CD4-positive, alpha-beta T cell (primary cell): Measurements from ENCODE around the gene DZIP1. TPM values are rescaled to one million over a fixed set of nuclear protein-coding genes. Genes with fewer than 3 reads are reported as not detected.

Experiments used
- ATAC-seq: fragments of 200-7000 bp; cut with Tn5 transposase; one replicate; pipeline ENCODE4 v1.10.0; 2022; ENCODE audit warnings: mild to moderate bottlenecking; ENCODE audit not compliant: poor library complexity
- CTCF ChIA-PET: fragments of 350-600 bp; sonication (Branson Sonifier 250); formaldehyde crosslinking; loops from one replicate; lab custom pipeline; 2021; ENCODE audit warnings: antibody characterized with exemption, inconsistent platforms; lab: Charles Lee
- POLR2A ChIA-PET: fragments of 350-600 bp; sonication (Branson Sonifier 250); formaldehyde crosslinking; loops from one replicate; lab custom pipeline; 2021; ENCODE audit warnings: antibody characterized with exemption, inconsistent platforms; lab: Charles Lee
- DNase-seq, 14 experiments: peaks; one replicate each; pipeline ENCODE4 v3.0.0-alpha.2; 2013 to 2020; ENCODE audit warnings: mixed read lengths in 2 of 14
- H3K27ac ChIP-seq, 2 donors: one replicate each; pipeline versions ENCODE4 v1.5.1 to v1.7.0; 2013; ENCODE audit warnings: low read length in 2 of 2, low read depth in 1 of 2, mild to moderate bottlenecking in 1 of 2
- H3K27me3 ChIP-seq, 2 experiments: 1 replicate in 1 of 2; 2 replicates in 1 of 2; pipeline versions ENCODE4 v1.6.1 to v1.7.0; 2013; ENCODE audit warnings: low read length in 2 of 2, control low read depth in 1 of 2, mild to moderate bottlenecking in 1 of 2, moderate library complexity in 1 of 2; ENCODE audit not compliant: insufficient read depth in 2 of 2, control insufficient read depth in 1 of 2
- H3K36me3 ChIP-seq: one replicate; pipeline ENCODE4 v1.6.1; 2013; ENCODE audit warnings: low read length, control low read depth; ENCODE audit not compliant: insufficient read depth
- H3K4me1 ChIP-seq: one replicate; pipeline ENCODE4 v1.6.1; 2013; ENCODE audit warnings: low read length, control low read depth; ENCODE audit not compliant: insufficient read depth
- H3K4me3 ChIP-seq: one replicate; pipeline ENCODE4 v1.5.1; 2013; ENCODE audit warnings: mild to moderate bottlenecking, low read length, moderate library complexity
- H3K9me3 ChIP-seq, 2 experiments: 1 replicate in 1 of 2; 2 replicates in 1 of 2; pipeline versions ENCODE4 v1.6.1 to v1.7.0; 2013; ENCODE audit warnings: low read length in 2 of 2, mild to moderate bottlenecking in 2 of 2, control low read depth in 1 of 2, moderate library complexity in 1 of 2; ENCODE audit not compliant: control insufficient read depth in 1 of 2, insufficient read depth in 1 of 2
- H3K27ac Mint-ChIP-seq: one replicate; pipeline ENCODE4 v1.8.0; 2020; ENCODE audit warnings: mixed read lengths
- H3K27me3 Mint-ChIP-seq: one replicate; pipeline ENCODE4 v1.8.0; 2021; ENCODE audit warnings: mixed read lengths
- H3K36me3 Mint-ChIP-seq: one replicate; pipeline ENCODE4 v1.8.0; 2021; ENCODE audit warnings: low read depth, mixed read lengths
- H3K4me1 Mint-ChIP-seq: one replicate; pipeline ENCODE4 v1.8.0; 2021; ENCODE audit warnings: low read depth, mixed read lengths
- H3K4me3 Mint-ChIP-seq: one replicate; pipeline ENCODE4 v1.8.0; 2020; ENCODE audit warnings: mild to moderate bottlenecking, mixed read lengths
- H3K9me3 Mint-ChIP-seq: one replicate; pipeline ENCODE4 v1.8.0; 2020; ENCODE audit warnings: mixed read lengths
- CTCF ChIP-seq: fragments of 200-600 bp; IDR thresholded peaks from one replicate; pipeline ENCODE4 v1.8.0; 2022; ENCODE audit warnings: antibody characterized with exemption, mild to moderate bottlenecking
- intact Hi-C, 2 experiments: fragments of 100-400 bp; cut with DNase I in 1 of 2; cut with micrococcal nuclease in 1 of 2; formaldehyde crosslinking; loops; one replicate each; pipeline versions ENCODE4 v1.15.1 to v1.9.0; 2023 to 2025; cut with DNase I, micrococcal nuclease
- total RNA-seq, 174 experiments: library from RNA in 2 of 174; stranded (reverse) in 2 of 174; gene quantifications; one replicate each; pipeline ENCODE4 v1.2.3 and lab custom pipeline; 2021 to 2026

DZIP1 gene
- total RNA-seq, 2 experiments from 2014 or later: not detected

- Mint-ChIP-seq H3K4me1 (no peaks in the 10 kb centered on the region), H3K36me3 (no peaks in the 10 kb centered on the region), H3K27me3 (no peaks in the 10 kb centered on the region), H3K9me3 (no peaks in the 10 kb centered on the region), H3K4me3 (no peak overlapping the region), H3K27ac (no peak overlapping the region)
- H3K4me3 ChIP-seq: no peak overlapping the region
- no peaks in the 10 kb centered on the region for H3K9me3 ChIP-seq
- H3K27ac ChIP-seq: no peak overlapping the region
- no peaks in the 10 kb centered on the region for H3K36me3 ChIP-seq
- CTCF ChIA-PET: interaction anchor here (0.9 to 1.2 kb wide), 3 partner anchors 11 to 31 kb away, joined by 3 to 4 read pairs (median 3); no protein-coding TSS in a partner anchor
- H3K4me1 ChIP-seq: no peaks in the 10 kb centered on the region
- DNase-seq: no peak
- ATAC-seq: no peak
- peaks cover 3 to 15% of the 10 kb centered on the region in 2 experiments for H3K27me3 ChIP-seq
- intact Hi-C loops: no loop called here
- POLR2A ChIA-PET: no interaction called here
- no peak for TF ChIP-seq CTCF
Observed at GRCh38 chr13:95608640-95609323, 35.7 kb downstream of the DZIP1 start.

- Histone ChIP-seq H3K4me3 (no peak overlapping the region), H3K27me3 (peaks cover 0 to 11% of the 10 kb centered on the region in 2 experiments), H3K4me1 (no peaks in the 10 kb centered on the region), H3K9me3 (no peaks in the 10 kb centered on the region), H3K36me3 (no peaks in the 10 kb centered on the region), H3K27ac (no peak overlapping the region)
- no peak for TF ChIP-seq CTCF
- POLR2A ChIA-PET: no interaction called here
- Mint-ChIP-seq H3K27me3 (peaks cover 3% of the 10 kb centered on the region), H3K4me3 (no peak overlapping the region), H3K9me3 (no peaks in the 10 kb centered on the region), H3K36me3 (no peaks in the 10 kb centered on the region), H3K4me1 (no peaks in the 10 kb centered on the region), H3K27ac (no peak overlapping the region)
- CTCF ChIA-PET: no interaction called here
- DNase-seq: no peak
- intact Hi-C loops: no loop called here
- no peak for ATAC-seq
Observed at GRCh38 chr13:95607366-95607765, 37.1 kb downstream of the DZIP1 start.

GRCh38 chr13:95605448-95606125 lies 38.9 kb downstream of the DZIP1 start:
- Mint-ChIP-seq H3K9me3 (no peaks in the 10 kb centered on the region), H3K27me3 (peaks cover 15% of the 10 kb centered on the region), H3K27ac (no peak overlapping the region), H3K36me3 (no peaks in the 10 kb centered on the region), H3K4me3 (no peak overlapping the region), H3K4me1 (no peaks in the 10 kb centered on the region)
- ChIA-PET POLR2A (no interaction called here), CTCF (no interaction called here)
- Histone ChIP-seq H3K27me3 (peaks cover 5 to 6% of the 10 kb centered on the region in 2 experiments), H3K27ac (no peak overlapping the region), H3K36me3 (no peaks in the 10 kb centered on the region), H3K4me3 (no peak overlapping the region), H3K9me3 (no peaks in the 10 kb centered on the region), H3K4me1 (no peaks in the 10 kb centered on the region)
- intact Hi-C loops: no loop called here
- no peak for ATAC-seq
- DNase-seq: no peak
- TF ChIP-seq CTCF: no peak
